ENCODE data around the gene MAZ.
"Not testable (repeated sequence)": the region's sequence is repeated elsewhere in the genome, so short reads cannot be mapped to it uniquely, and the experiment has no call there.

Gene MAZ

DNA sequence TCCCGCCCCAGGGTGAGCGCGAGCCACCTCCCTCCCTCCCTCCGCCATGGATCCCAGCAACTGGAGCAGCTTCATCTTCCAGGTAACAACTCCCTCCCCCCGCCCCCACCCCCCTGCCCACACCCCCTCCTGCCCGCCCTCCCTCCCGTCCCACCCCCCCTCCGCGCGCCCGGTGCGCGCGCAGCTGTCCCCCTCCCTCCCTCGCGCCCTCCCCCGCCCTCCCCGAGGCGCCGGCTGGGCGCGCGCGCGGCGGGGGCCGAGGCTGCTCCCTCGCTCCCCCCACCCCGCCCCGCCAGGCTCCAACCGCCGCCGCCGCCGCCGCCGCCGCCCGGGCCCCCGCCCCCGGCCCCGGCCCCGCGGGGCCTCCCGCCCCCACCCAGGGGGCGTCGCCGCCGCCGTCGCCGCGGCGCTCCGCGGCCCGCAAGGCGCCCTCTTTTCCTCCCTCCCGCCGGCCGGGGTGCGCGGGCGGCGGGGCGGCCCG lies at the start of gene MAZ:
Gene MAZ (plus strand): TSS at position 431 of the 481 bp plus-strand sequence. CDS start 173 bp downstream, outside the sequence.
- DNase-seq = peak in 1 of 2 experiments; percentile 78

DNA sequence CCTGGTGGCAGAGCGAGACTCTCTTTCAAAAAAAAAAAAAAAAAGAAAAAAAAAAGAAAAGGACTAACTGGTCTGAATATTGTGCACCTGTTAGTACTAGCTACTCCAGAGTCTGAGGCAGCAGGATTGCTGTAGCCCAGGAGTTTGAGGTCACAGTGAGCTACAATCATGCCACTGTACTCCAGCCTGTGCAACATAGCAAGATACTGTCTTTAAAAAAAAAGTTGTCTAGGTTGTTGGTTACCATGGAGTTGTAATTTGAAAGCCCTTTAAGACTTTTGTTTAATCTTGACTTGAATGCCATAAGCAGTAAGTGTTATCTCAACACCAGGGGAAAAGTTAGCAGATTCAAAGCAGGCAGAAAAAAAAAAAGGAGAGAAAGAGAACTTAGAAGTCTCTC lies 49.7 kb upstream of the MAZ start:
- DNase-seq = no peak

DNA sequence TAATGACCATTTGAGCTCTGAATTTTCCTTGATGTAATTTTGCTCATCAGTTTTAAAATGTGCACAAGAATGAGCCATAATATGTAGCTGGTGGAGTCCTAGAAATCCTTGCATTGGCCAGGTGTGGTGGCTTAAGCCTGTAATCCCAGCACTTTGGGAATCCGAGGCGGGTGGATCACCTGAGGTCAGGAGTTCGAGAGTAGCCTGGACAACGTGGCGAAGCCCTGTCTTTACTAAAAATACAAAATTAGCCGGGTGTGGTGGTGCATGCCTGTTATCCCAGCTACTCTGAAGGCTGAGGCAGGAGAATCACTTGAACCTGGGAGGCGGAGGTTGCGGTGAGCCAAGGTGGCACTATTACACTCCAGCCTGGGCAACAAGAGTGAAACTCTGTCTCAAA lies 49.2 kb upstream of the MAZ start:
- DNase-seq = not testable (repeated sequence)

DNA sequence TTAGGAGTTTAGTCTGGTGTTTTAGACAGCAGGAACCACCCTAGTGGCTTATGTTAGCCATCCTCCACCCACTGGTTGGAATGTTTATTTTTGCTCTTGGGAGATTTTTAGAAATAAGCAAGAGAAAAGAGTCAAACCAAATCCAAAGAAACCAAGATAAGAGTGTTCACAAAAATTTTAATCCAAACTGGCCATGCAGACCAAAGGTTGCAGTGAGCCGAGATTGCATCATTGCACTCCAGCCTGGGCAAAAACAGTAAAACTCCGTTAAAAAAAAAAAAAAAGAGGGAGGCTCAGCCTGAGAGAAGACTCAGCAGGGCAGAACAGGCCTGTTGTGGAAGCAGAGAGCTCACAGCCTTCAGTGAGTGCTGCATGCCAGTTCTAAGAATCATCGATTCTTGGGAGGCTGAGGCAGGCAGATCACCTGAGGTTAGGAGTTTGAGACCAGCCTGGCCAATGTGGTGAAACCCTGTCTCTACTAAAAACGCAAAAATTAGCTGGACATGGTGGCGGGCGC lies 48.3 kb upstream of the MAZ start:
- DNase-seq = no peak

DNA sequence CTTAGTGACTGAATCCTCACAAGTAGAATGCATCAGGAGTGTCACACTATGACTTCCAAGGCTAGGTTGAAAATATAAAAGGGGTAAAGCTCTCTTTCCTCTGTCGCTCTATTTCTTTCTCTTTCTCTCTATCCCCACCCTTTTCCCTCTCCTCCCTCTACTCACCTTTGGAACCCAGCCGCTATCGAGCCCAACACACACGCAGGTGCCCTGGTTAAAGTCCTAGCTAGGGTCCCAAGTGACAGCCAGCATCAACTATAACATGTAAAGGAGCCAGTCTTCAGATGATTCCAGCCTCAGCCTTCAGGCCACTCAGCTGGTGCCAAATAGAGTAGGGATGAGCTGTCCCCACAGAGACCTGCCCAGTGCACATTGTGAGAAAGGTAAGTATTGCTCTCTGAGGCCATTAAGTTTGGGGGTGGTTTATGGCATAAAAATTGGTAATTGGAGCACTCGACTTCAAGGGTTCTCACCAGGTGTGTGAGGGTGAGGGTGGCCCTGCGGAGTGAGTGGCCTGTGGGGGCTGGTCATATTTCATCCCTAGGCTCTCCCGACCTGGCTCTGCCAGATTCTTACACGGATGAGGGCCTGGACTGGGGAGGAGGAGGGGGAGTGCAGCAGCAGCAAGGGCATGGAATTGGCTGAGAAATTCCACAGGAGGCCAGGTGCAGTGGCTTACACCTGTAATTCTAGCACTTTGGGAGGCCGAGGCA lies 45.6 kb upstream of the MAZ start:
- no peak for DNase-seq

DNA sequence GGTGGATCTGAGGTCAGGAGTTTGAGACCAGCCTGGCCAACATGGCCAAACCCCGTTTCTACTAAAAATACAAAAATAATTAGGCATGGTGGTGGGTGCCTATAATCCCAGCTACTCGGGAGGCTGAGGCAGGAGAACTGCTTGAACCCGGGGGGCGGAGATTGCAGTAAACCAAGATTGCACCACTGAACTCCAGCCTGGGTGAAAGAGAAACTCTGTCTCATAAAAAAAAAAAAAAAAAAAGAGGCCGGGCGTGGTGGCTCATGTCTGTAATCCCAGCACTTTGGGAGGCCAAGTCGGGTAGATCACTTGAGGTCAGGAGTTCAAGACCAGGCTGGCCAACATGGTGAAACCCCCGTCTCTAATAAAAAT lies 45.1 kb upstream of the MAZ start:
- DNase-seq = not testable (repeated sequence)

DNA sequence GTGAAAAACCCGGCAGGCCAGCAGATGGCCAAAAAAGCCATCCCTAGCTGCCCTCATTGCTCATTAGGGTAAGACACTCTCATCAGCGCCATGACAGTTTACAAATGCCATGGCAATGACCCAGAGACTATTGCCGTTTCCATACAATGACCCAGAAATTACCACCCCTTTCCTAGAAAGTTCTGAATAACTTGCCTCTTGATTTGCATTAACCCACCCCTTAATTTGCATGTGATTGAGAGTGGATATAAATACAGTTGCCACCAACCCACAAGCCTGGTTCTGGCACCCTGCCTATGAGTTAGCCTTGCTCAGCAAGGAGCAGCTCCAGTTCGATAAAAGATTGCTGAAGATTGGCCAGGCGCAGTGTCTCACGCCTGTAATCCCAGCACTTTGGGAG lies 44.4 kb upstream of the MAZ start:
- DNase-seq = peak in 1 of 2 experiments; percentile 3

DNA sequence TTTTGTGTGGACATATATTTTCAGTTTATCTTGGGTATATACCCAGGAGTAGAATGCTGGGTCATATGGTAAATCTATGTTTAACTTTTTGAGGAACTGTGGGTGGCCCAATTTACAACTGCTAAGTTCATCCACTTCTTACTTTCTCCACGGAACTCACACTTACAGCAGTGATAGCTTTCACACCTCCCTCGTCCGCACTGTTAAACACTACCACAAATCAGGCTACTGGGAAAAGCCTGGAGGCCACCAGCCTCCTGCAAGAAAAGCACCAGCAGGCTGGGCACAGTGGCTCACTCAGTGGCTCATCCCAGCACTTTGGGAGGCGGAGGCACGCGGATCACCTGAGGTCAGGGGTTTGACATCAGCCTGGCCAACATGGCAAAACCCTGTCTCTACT lies 43.0 kb upstream of the MAZ start:
- DNase-seq = no peak

DNA sequence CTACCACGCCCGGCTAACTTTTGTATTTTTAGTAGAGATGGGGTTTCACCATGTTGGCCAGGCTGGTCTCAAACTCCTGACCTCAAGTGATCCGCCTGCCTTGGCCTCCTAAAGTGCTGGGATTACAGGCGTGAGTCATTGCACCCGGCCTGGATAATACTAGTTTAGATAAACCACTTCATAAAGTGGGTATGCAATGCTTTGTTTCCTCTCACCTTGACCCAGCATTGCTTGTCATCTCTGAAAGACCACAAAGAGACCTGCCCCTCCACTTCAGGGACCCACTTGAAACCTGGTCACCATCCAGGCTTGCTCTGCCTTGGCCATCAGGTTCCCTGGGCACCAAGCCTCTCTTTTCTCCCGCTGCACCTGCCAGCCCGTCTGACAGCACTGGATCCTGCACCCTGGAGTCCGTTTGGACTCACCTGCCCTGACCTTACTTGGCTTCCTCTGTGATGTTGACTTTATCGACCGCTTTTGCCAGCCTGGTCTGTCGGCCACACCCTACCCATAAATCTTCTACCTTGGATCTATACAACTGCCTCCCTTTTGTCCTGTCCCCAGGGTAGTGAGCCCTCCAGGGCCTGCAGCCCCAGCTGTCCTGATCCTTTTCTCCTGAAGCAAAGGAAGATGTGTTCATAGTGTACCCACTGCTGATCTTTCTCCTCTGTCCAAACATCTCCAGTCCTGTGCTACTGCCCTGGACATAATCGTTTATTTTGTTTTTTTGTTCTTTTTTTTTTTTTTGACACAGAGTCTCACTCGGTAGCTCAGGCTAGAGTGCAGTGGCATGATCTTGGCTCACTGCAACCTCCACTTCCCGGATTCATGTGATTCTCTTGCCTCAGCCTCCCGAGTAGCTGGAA lies 40.9 kb upstream of the MAZ start:
- DNase-seq = no peak

DNA sequence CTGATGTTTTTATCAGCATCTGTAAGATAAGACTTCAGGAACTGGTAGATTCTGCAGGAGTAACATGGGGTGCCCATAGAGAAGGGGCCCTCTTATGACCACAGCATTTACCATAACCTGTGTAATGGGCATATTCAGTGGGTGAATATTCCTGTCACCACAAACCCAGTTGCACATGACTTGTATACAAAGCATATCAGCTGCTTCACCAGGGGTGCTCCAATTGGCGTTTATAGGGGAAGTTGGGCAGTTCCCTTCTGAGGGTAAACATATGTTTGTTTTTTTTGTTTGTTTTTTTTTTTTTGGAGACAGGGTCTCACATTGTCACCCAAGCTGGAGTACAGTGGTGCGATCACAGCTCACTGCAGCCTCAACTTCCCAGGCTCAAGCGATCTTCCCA lies 39.8 kb upstream of the MAZ start:
- no peak for DNase-seq

DNA sequence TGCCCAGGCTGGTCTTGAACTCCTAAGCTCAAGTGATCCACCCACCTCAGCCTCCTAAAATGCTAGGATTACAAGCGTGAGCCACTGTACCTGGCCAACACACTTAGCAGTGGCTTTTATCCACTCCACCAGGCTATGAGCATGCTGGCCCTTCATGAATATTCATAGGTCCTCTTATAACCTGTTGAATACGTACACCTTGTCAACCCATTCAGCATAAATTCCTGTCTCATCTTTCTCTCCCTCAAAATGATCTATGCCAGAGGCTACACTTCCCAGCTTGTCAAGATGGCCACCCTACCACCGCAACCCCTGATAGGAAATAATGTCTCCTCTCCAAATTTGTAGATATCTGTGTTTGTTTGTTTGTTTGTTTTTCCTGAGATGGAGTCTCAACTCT lies 39.3 kb upstream of the MAZ start:
- DNase-seq = no peak

DNA sequence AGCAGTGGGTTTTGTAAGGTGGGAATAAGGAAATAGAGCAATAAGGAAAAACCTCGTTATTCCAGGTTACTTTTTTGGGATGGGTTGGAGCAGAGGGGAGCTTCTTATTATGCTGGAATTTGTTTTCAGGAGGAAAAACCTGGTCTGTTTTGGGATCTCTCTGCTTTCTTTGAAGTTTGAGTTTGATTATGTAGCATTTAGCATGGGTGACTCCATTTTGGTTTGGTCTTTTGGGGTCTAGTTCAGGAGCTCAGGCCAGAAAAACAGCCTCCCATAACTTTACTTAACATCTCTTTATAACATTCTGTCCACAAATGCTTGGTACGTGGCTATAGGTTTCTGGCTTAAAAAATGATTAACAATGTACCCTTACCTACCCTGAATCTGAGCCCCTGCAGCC lies 36.8 kb upstream of the MAZ start:
- DNase-seq = no peak

DNA sequence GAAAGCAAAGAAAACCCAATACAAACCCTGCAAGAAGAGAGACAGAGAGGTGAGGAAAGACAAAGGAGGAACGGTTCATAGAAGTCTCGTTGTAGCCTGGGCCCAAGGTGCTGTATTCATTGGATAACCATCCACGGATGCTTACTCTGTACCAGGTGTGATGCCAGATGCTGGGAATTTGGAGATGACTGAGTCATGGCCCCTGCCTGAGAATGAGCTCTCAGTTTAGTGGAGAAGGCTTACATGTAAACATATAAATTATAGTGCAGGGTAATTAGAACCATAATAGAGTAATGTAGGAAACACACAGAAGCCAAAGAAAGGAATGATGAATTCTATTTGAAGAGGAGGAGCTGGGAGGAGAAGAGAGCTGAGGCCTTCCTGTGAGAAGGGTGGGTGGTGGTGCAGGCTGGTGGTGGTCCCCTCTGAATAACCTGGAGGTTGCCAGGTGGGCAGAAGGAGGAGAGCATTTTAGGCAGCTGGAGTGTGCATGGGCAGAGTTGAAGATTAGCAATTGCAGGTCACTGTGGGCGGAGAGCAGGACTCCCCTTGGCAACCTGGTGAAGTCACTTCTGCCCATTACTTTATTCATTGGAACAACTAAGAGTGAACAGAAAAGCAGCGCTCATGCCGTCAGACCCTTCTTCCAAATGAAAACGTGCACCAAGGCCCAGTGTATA lies 35.9 kb upstream of the MAZ start:
- no peak for DNase-seq

DNA sequence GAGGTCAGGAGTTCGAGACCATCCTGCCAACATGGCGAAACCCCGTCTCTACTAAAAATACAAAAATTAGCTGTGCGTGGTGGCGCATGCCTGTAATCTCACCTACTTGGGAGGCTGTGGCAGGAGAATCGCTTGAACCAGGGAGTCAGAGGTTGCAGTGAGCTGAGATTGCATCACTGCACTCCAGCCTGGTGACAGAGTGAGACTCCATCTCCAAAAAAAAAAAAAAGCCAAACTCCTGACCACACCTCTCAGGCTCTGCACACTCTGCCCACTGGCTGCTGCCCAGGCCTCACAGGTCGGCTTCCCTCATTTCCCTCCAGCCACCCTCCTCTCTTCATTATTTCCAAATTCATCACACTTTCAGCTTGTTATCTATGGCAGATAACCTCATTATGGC lies 34.0 kb upstream of the MAZ start:
- DNase-seq = not testable (repeated sequence)

DNA sequence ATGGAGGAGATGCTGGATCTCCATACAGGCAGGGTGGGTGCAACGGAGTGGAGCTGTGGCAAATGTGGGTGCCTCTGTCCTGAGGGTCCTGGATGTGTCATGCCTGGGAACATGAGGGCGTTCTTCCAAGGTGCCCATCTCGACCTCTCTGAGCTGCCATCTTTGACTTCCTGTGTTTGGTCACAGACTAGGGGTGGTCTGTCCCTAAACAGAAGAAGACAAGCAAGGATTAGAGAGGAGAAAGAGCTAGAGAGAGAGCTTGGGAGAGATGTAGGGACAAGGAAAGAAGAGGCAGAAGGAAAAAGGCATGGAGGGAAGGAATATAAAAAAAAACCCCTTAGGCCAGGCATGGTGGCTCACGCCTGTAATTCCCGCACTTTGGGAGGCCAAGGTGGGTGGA lies 31.6 kb upstream of the MAZ start:
- DNase-seq = no peak

DNA sequence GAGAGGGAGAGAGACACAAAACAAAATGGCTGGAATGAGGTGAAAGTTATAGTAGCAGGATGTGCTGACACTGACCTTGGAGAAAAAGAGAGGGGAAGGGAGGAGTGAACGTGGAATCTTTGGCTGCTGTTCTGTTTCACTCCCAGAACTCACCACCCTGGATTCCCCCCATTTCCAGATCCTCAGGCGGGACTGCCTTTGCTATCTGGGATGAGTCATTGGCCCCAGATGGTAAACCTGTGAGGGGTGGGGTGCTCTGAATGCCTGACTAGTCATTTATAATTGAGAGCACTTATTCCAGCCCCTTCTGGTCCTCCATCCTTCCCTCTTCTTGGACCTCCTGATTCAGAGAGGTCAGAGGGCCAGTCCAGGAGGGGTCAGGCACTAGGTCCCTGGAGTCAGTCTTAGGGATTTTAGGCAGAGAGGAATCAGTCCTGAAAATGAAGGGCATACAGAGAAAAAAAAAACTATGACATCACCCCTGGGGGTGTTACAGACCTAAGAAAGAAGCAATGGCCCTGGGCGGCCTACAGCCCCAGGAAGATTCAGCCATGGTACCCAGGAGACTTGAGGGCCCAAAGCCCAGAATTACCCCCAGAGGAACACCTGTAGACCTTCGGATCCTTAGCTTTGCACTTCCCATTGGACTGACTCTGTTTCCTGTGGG lies 30.5 kb upstream of the MAZ start:
- peak; percentile 11 to 63 for DNase-seq

DNA sequence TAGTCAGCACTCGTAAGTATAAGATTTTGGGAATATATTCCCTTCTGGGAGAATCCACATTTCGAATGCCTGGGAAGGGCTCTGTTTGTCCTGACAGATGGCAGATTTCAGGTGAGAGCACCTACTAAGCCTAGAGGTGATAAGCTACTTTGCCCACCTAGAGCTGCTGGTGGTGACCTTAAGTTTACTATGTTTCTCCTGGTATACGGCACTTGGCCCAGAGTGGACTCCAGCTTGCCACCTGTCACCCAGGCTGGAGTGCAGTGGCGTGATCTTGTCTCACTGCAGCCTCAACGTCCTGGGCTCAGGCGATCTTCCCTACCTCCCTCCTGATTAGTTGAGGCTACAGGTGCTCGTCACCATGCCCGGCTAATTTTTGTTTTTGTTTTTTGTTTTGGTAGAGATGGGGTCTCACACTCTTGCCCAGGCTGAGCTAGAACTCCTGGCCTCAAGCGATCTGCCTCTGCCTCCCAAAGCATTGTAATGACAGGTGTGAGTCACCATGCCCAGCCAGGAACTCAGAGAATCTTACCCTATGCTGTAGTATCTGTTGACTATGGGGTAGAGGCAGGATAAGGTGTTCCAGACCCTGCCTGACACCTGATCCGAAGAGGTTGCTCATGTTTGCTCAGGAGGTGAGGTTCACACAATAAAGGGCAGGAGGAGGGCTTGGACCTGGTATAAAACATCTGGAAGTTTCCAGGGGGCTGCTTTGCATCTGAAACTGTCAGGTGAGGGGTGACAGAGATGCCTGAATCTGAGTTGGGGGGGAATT lies 28.6 kb upstream of the MAZ start, which contains the start of gene ZG16:
Gene ZG16 (plus strand): TSS at position 681 of the 775 bp plus-strand sequence. CDS start 1,011 bp downstream, outside the sequence.
- DNase-seq = no peak

DNA sequence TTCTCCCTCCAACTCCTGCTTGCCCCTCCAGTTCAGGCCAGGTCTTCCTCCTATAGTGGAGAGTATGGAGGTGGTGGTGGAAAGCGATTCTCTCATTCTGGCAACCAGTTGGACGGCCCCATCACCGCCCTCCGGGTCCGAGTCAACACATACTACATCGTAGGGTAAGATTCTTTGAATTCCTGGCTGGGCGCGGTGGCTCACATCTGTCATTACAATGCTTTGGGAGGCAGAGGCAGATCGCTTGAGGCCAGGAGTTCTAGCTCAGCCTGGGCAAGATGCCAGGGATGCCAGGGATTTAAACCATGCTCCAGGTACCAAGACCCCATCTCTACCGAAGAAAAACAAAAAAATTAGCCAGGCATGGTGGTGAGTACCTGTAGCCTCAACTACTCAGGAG lies 26.9 kb upstream of the MAZ start:
- peak in 1 of 2 experiments; percentile 5 for DNase-seq

DNA sequence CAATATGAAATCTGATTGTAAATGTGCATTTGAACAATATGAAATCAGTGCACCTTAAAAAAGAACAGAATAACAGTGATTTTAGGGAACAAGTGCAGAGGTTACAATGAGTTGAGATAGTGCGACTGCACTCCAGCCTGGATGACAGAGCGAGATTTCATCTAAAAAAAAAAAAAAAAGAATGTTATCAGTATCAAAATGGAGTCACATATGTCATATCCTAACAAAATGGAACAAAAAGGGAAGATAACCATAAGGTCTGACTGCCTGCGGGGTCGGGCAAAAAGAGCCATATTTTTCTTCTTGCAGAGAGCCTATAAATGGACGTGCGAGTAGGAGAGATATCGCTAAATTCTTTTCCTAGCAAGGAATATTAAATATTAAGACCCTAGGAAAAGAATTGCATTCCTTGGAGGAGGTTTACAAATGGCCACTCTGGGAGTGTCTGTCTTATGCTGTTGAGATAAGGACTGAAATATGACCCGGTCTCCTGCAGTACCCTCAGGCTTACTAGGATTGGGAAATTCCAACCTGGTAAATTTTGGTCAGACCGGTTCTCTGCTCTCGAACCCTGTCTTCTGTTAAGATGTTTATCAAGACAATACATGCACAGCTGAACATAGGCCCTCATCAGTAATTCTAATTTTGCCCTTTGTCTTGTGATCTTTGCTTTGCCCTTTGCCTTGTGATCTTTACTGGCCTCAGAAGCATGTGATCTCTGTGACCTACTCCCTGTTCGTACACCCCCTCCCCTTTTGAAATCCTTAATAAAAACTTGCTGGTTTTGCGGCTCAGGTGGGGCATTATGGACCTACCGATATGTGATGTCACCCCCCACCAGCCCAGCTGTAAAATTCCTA lies 23.0 kb upstream of the MAZ start:
- DNase-seq = not testable (repeated sequence)

DNA sequence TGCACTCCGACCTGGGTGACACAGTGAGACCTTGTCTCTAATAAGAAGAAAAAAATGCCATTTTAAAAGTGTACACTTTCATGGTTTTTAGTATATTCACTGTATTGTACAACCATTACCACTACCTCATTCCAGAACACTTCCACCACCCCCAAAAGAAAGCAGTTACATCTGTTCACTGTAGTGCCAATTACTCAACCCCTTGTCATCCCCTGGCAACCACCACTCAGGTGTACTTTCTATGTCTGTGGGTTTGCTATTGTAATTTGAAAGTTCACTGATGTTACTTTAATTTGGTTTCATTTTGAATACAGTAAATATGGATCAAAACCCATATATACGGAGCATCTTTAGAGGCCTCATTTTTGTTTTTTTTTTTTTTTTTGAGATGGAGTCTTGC lies 22.2 kb upstream of the MAZ start:
- DNase-seq = no peak

All from NCI-H446 (cell line).